ENCODE results near the gene SHISA5. TPM values are rescaled to one million over a fixed set of nuclear protein-coding genes. Genes with fewer than 3 reads are reported as not detected.
"Not testable (repeated sequence)": the region's sequence is repeated elsewhere in the genome, so short reads cannot be mapped to it uniquely, and the experiment has no call there.

The SHISA5 gene
- total and polyA plus RNA-seq, 2 experiments from 2014 or later, result 192 to 369 TPM

- Histone ChIP-seq H2AFZ (no peak overlapping the region), H3K27me3 (no peaks in the 10 kb centered on the region), H3K4me2 (no peak overlapping the region), H4K20me1 (ENCODE audit: insufficient read depth, poor library complexity, severe bottlenecking) (no peaks in the 10 kb centered on the region), H3K4me1 (ENCODE audit: insufficient read depth) (peaks cover 33% of the 10 kb centered on the region), H3K79me2 (peaks cover 24% of the 10 kb centered on the region), H3K4me3 (no peak overlapping the region), H3K27ac (peak overlapping the region; percentile 65), H3K9me3 (ENCODE audit: low read depth) (no peaks in the 10 kb centered on the region), H3K36me3 (replicated peaks; ENCODE audit: insufficient read depth, low read depth) (no peaks in the 10 kb centered on the region), H3K9me2 (replicated peaks; ENCODE audit: insufficient read depth) (no peaks in the 10 kb centered on the region)
- 85% methylated on average over 11 of the region's 11 CpGs for WGBS (ENCODE audit: low lambda C conversion rate, missing lambda C conversion rate)
- TF ChIP-seq EZH2 (IDR thresholded peaks at IDR 0.05; ENCODE audit: borderline replicate concordance) (no peak), EZH2phosphoT487 (IDR thresholded peaks at IDR 0.05; ENCODE audit: low read depth, severe bottlenecking, unreplicated experiment) (no peak), CTCF (IDR thresholded peaks at IDR 0.05; ENCODE audit: poor library complexity) (no peak)
- no peak for DNase-seq (ENCODE audit: low spot score)
Measured at GRCh38 chr3:48475188-48475587, 28.8 kb downstream of the SHISA5 start.

GRCh38 chr3:48474619-48475018, 29.4 kb downstream of the SHISA5 start:
- H3K27ac ChIP-seq, result peak overlapping the region; percentile 65
- peak; percentile 39 for DNase-seq (ENCODE audit: low spot score)

DNA sequence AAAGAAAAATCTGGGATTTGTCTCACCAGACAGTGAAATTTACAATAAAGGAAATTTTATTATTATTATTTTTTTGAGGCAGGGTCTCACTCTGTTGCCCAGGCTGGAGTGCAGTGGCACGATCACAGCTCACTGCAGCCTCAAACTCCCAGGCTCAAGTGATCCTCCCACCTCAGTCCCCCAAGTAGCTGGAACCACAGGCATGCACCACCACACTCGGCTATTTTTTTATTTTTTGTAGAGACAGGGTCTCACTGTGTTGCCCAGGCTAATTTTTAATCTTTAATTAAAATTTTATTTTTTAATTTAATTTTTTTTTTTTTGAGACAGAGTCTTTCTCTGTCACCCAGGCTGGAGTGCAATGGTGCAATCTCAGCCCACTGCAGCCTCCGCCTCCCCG, 29.9 kb downstream of the SHISA5 start:
- not testable (repeated sequence) for H3K9me2 ChIP-seq (replicated peaks; ENCODE audit: insufficient read depth); H4K20me1 ChIP-seq (ENCODE audit: insufficient read depth, poor library complexity, severe bottlenecking); DNase-seq (ENCODE audit: low spot score); H3K36me3 ChIP-seq (replicated peaks; ENCODE audit: insufficient read depth, low read depth); H3K4me3 ChIP-seq; H3K27me3 ChIP-seq; H3K9me3 ChIP-seq (ENCODE audit: low read depth); H3K4me2 ChIP-seq; H2AFZ ChIP-seq
- peaks cover 36% of the 10 kb centered on the region for H3K79me2 ChIP-seq
- H3K27ac ChIP-seq, result peak overlapping the region; percentile 97
- H3K4me1 ChIP-seq (ENCODE audit: insufficient read depth), result peaks cover 33% of the 10 kb centered on the region
- WGBS (ENCODE audit: low lambda C conversion rate, missing lambda C conversion rate), result 87% methylated on average over 4 of the region's 4 CpGs

More at GRCh38 chr3:48474619-48475018, 29.4 kb downstream of the SHISA5 start:
- TF ChIP-seq EZH2phosphoT487 (IDR thresholded peaks at IDR 0.05; ENCODE audit: low read depth, severe bottlenecking, unreplicated experiment) (no peak), EZH2 (IDR thresholded peaks at IDR 0.05; ENCODE audit: borderline replicate concordance) (no peak), CTCF (IDR thresholded peaks at IDR 0.05; ENCODE audit: poor library complexity) (no peak)
- H3K79me2 ChIP-seq, result peaks cover 30% of the 10 kb centered on the region
- no peaks in the 10 kb centered on the region for H3K9me2 ChIP-seq (replicated peaks; ENCODE audit: insufficient read depth)
- no peaks in the 10 kb centered on the region for H3K27me3 ChIP-seq
- no peak overlapping the region for H3K4me3 ChIP-seq
- no peak overlapping the region for H3K4me2 ChIP-seq
- H2AFZ ChIP-seq, result no peak overlapping the region
- 45% methylated on average over 4 of the region's 4 CpGs for WGBS (ENCODE audit: low lambda C conversion rate, missing lambda C conversion rate)
- peaks cover 33% of the 10 kb centered on the region for H3K4me1 ChIP-seq (ENCODE audit: insufficient read depth)
- H3K36me3 ChIP-seq (replicated peaks; ENCODE audit: insufficient read depth, low read depth), result no peaks in the 10 kb centered on the region
- H3K9me3 ChIP-seq (ENCODE audit: low read depth), result no peaks in the 10 kb centered on the region
- H4K20me1 ChIP-seq (ENCODE audit: insufficient read depth, poor library complexity, severe bottlenecking), result no peaks in the 10 kb centered on the region

DNA sequence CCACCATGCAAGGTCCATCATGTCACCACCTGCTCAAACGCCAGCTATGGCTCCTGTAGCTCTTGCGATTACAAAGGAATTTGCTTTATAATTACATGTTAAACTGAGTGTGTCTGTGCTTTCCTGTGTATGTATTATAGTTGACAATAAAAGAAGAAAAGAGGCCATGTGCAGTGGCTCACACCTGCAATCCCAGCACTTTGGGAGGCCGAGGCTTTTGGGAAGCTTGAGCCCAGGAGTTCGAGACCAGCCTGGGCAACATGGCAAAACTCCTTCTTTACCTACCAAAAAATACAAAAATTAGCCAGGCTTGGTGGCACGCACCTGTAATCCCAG, 30.4 kb downstream of the SHISA5 start:
- Histone ChIP-seq H3K4me1 (ENCODE audit: insufficient read depth) (peaks cover 33% of the 10 kb centered on the region), H3K36me3 (replicated peaks; ENCODE audit: insufficient read depth, low read depth) (no peaks in the 10 kb centered on the region), H3K27ac (peak overlapping the region; percentile 97), H3K4me2 (peak overlapping the region; percentile 94), H3K9me3 (ENCODE audit: low read depth) (no peaks in the 10 kb centered on the region), H3K9me2 (replicated peaks; ENCODE audit: insufficient read depth) (no peaks in the 10 kb centered on the region), H3K4me3 (no peak overlapping the region), H2AFZ (peak overlapping the region; percentile 12), H3K27me3 (no peaks in the 10 kb centered on the region), H3K79me2 (peaks cover 39% of the 10 kb centered on the region), H4K20me1 (ENCODE audit: insufficient read depth, poor library complexity, severe bottlenecking) (no peaks in the 10 kb centered on the region)
- DNase-seq (ENCODE audit: low spot score), result no peak
- no peak for TF ChIP-seq CTCF (IDR thresholded peaks at IDR 0.05; ENCODE audit: poor library complexity)
- no peak for TF ChIP-seq EZH2 (IDR thresholded peaks at IDR 0.05; ENCODE audit: borderline replicate concordance)
- TF ChIP-seq EZH2phosphoT487 (IDR thresholded peaks at IDR 0.05; ENCODE audit: low read depth, severe bottlenecking, unreplicated experiment), result no peak
- 75% methylated on average over 5 of the region's 5 CpGs for WGBS (ENCODE audit: low lambda C conversion rate, missing lambda C conversion rate)
